CD4-positive, alpha-beta T cell treated with Interleukin-21 for 1 hour (primary cell): ENCODE measurements around the gene TM7SF2.

Experiments
- DNase-seq: peaks from one replicate; pipeline ENCODE4 v3.0.0-alpha.2; 2020

TM7SF2 gene

GRCh38 chr11:65159012-65159411 is 47.3 kb downstream of the TM7SF2 start:
- no peak for DNase-seq

DNA sequence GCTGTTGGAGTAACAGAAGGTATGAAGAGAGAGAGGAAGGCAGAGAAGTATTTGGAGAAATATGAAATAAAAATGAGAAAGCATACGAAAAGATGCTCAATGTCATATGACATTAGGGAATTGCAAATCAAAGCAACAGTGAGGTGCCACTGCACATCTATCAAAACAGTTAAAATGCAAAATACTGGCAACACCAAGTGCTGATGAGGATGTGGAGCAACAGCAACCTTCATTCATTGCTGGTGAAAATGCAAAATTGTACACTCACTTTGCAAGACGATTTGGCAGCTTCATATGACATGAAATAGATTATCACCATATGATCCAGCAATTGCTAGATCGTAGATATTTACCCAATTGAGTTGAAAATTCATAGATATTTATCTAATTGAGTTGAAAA is 49.0 kb downstream of the TM7SF2 start:
- no peak for DNase-seq

- DNase-seq: no peak
Observed at GRCh38 chr11:65163684-65164083, 52.0 kb downstream of the TM7SF2 start.
